ENCODE results near the gene SLC35E4. TPM values are rescaled to one million over a fixed set of nuclear protein-coding genes. Genes with fewer than 3 reads are reported as not detected.
A peak's percentile ranks its signal among the peaks of the same experiment; 100 is the strongest.
"Not testable (repeated sequence)": the region's sequence is repeated elsewhere in the genome, so short reads cannot be mapped to it uniquely, and the experiment has no call there.

The SLC35E4 gene
- total RNA-seq, 4 donors from 2014 or later, result 6.1 to 15.0 (median 7.3) TPM

DNA sequence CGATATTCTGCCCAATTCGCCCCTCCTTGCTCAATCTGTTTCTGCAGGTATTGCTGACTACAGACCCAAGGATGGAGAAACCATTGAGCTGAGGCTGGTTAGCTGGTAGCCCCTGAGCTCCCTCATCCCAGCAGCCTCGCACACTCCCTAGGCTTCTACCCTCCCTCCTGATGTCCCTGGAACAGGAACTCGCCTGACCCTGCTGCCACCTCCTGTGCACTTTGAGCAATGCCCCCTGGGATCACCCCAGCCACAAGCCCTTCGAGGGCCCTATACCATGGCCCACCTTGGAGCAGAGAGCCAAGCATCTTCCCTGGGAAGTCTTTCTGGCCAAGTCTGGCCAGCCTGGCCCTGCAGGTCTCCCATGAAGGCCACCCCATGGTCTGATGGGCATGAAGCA lies 9.2 kb upstream of the SLC35E4 start:
- Histone ChIP-seq H3K36me3 (peaks cover 0 to 31% (median 0%) of the 10 kb centered on the region in 3 donors), H3K4me3 (no peak overlapping the region), H3K27ac (no peak overlapping the region), H3K9me3 (no peaks in the 10 kb centered on the region), H3K4me1 (peaks cover 0 to 4% (median 2%) of the 10 kb centered on the region in 4 donors), H3K27me3 (no peaks in the 10 kb centered on the region)
- TF ChIP-seq, protein P1, sequence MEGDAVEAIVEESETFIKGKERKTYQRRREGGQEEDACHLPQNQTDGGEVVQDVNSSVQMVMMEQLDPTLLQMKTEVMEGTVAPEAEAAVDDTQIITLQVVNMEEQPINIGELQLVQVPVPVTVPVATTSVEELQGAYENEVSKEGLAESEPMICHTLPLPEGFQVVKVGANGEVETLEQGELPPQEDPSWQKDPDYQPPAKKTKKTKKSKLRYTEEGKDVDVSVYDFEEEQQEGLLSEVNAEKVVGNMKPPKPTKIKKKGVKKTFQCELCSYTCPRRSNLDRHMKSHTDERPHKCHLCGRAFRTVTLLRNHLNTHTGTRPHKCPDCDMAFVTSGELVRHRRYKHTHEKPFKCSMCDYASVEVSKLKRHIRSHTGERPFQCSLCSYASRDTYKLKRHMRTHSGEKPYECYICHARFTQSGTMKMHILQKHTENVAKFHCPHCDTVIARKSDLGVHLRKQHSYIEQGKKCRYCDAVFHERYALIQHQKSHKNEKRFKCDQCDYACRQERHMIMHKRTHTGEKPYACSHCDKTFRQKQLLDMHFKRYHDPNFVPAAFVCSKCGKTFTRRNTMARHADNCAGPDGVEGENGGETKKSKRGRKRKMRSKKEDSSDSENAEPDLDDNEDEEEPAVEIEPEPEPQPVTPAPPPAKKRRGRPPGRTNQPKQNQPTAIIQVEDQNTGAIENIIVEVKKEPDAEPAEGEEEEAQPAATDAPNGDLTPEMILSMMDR (IDR thresholded peaks at IDR 0.05), result no peak
- TF ChIP-seq POLR2A (IDR thresholded peaks at IDR 0.05) (no peak), EP300 (IDR thresholded peaks at IDR 0.05) (no peak)
- 83 to 97% methylated on average over 4 to 5 of the region's 5 CpGs for WGBS, 2 donors
- DNase-seq (ENCODE audit: low spot score in 2 of 2), result no peak

DNA sequence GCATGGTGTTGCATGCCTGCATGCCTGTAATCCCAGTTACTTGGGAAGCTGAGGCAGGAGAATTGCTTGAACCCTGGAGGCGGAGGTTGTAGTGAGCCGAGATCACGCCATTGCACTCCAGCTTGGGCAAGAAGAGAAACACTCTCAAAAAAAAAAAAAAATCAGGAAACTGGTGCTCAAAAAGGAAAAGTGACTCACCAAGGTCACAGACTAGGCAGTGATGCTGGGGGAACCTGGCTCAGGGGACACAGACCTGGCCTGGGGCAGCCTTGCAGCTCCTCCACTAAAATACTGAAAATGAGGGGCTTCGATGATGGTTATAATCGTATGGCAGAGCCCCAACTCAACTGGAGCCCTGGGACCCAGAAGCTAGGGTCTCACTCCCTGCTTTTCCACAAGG lies 8.1 kb upstream of the SLC35E4 start:
- H3K36me3 ChIP-seq, result peaks cover 0 to 22% (median 0%) of the 10 kb centered on the region in 3 donors
- peaks cover 0 to 4% (median 2%) of the 10 kb centered on the region in 4 donors for H3K4me1 ChIP-seq
- no peak for DNase-seq (ENCODE audit: low spot score in 2 of 2)
- no peaks in the 10 kb centered on the region for H3K27me3 ChIP-seq
- H3K4me3 ChIP-seq, result no peak overlapping the region
- no peak overlapping the region for H3K27ac ChIP-seq
- H3K9me3 ChIP-seq, result no peaks in the 10 kb centered on the region
- 87 to 88% methylated on average over 5 of the region's 5 CpGs for WGBS, 2 donors
- TF ChIP-seq EP300 (IDR thresholded peaks at IDR 0.05) (no peak), POLR2A (IDR thresholded peaks at IDR 0.05) (no peak)
- TF ChIP-seq, protein P1 (IDR thresholded peaks at IDR 0.05), result no peak

DNA sequence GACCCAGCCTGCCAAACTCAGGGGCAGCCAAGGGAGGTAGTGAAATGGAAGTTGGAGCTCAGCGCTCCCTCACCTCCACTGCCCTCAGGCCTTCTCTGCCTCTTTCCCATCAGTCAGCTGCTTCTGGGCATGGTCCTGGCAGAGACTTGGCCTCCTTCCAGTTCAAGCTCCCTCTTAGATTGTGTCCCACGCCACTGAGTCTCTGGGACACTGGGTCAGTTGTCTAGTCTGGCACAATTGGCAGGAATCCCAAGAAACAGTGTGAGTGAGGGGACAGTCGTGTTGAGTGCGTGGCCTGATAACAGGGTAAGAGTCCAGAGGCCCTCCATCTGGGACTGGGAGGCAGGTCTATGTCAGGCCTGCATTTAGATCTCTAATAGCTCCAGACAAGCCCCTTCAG lies 7.1 kb upstream of the SLC35E4 start:
- 48 to 60% methylated on average over 4 of the region's 4 CpGs for WGBS, 2 donors
- no peak overlapping the region for H3K27ac ChIP-seq
- TF ChIP-seq EP300 (IDR thresholded peaks at IDR 0.05), result no peak
- TF ChIP-seq, protein P1 (IDR thresholded peaks at IDR 0.05), result no peak
- no peak for TF ChIP-seq POLR2A (IDR thresholded peaks at IDR 0.05)
- peaks cover 0 to 4% (median 2%) of the 10 kb centered on the region in 4 donors for H3K4me1 ChIP-seq
- H3K36me3 ChIP-seq, result peaks cover 0 to 17% (median 0%) of the 10 kb centered on the region in 3 donors
- DNase-seq (ENCODE audit: low spot score in 2 of 2), result no peak
- H3K27me3 ChIP-seq, result no peaks in the 10 kb centered on the region
- H3K4me3 ChIP-seq, result no peak overlapping the region
- no peaks in the 10 kb centered on the region for H3K9me3 ChIP-seq

DNA sequence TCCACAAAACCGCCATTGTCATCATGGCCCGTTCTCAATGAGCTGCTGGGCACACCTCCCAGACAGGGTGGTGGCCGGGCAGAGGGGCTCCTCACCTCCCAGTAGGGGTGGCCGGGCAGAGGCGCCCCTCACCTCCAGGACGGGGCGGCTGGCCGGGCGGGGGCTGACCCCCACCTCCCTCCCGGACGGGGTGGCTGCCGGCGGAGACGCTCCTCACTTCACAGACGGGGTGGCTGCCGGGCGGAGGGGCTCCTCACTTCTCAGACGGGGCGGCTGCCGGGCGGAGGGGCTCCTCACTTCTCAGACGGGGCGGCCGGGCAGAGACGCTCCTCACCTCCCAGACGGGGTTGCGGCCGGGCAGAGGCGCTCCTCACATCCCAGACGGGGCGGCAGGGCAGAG lies 4.1 kb upstream of the SLC35E4 start:
- peaks cover 0 to 28% (median 15%) of the 10 kb centered on the region in 4 donors for H3K4me1 ChIP-seq
- H3K36me3 ChIP-seq; H3K9me3 ChIP-seq; H3K27me3 ChIP-seq; DNase-seq (ENCODE audit: low spot score in 2 of 2); H3K4me3 ChIP-seq; H3K27ac ChIP-seq: not testable (repeated sequence)
- WGBS, 2 donors, result 79 to 93% methylated on average over 2 to 8 of the region's 31 CpGs

DNA sequence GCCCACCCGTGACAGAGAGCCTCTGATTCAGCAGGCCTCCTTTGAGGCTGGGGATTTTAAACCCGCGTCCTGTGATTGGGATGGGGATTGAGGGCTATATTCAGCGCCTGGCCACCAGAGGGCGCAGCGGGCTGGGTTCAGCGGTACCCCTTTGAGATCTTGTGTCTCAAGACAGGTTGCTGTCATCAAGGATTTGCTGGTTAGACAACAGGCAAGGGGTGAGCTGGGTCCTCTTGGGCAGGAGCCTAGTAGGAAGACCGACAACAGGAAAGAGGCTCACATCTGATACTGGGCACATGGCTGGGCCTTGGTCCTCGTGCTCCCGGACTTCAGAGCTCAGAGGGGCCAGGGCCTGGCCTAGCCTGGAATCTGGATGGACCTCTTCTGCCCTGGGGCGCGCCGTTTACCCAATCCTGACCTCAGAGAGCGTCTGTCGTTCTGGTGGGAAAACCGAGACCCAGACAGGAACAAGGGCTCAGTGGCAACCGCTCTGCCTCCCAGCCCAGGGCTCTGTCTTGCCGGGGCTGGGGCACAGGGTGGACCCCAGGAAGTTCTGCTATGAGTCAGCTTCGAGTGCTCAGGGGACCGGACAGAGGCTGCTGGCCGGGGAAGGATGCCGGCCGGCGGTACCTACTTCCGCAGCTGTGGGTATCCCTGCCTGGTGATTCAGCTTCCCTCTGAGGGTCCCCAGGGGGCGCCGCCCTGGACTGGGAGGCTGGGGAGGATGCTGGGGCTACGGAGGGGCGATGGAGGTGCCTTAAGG lies 929 bp upstream of the SLC35E4 start:
- no peaks in the 10 kb centered on the region for H3K36me3 ChIP-seq
- no peak for TF ChIP-seq POLR2A (IDR thresholded peaks at IDR 0.05)
- TF ChIP-seq, protein P1 (IDR thresholded peaks at IDR 0.05), result peak; percentile 95 to 97 (median 96)
- TF ChIP-seq EP300 (IDR thresholded peaks at IDR 0.05), result peak in 1 of 2 donors; percentile 40
- no peaks in the 10 kb centered on the region for H3K27me3 ChIP-seq
- peaks cover 0 to 40% (median 28%) of the 10 kb centered on the region in 4 donors for H3K4me1 ChIP-seq
- 3 to 7% methylated on average over 14 to 22 of the region's 29 CpGs for WGBS, 2 donors
- H3K27ac ChIP-seq, result peak overlapping the region; percentile 86 to 97 (median 92)
- H3K9me3 ChIP-seq, result no peaks in the 10 kb centered on the region
- DNase-seq (ENCODE audit: low spot score in 2 of 2), result peak; percentile 74 to 86
- H3K4me3 ChIP-seq, result peak overlapping the region; percentile 52 to 90 (median 58)

Measured in tibial nerve (tissue), 4 donors.